HepG2 (cell line): ENCODE measurements around the gene RAB2B. TPM values are rescaled to one million over a fixed set of nuclear protein-coding genes. Genes with fewer than 3 reads are reported as not detected.

ENCODE experiments used
- ATAC-seq: fragments of 200-7000 bp; cut with Tn5 transposase; 3 replicates; pipeline ENCODE4 v1.9.1; 2020; ENCODE audit warnings: mild to moderate bottlenecking, moderate library complexity
- BruUV-seq: library from RNA; stranded (reverse); fragments of 400-500 nt; replicated peaks from 2 replicates; lab custom pipeline; 2021; lab: Mats Ljungman, UMichigan
- CTCF ChIA-PET: fragments of 300-600 bp; formaldehyde crosslinking; extraction: SDS; loops from one replicate; lab custom pipeline; 2021; ENCODE audit warnings: low total read pairs, inconsistent platforms, low intra/inter-chr PET ratio; lab: Yijun Ruan, JAX
- POLR2A ChIA-PET: fragments of 350-600 bp; sonication (Branson Sonifier 250); formaldehyde crosslinking; loops from one replicate; lab custom pipeline; 2020; ENCODE audit warnings: antibody characterized with exemption, inconsistent platforms; lab: Yijun Ruan, JAX
- DNase-seq: peaks from one replicate; pipeline ENCODE4 v3.0.0-alpha.2; 2015; ENCODE audit warnings: low spot score
- FAIRE-seq: peaks from 3 replicates; lab custom pipeline; 2011; peaks lifted over from hg19 to GRCh38; lab: Jason Lieb, UNC
- H2AFZ ChIP-seq: one replicate; pipeline ENCODE4 v1.6.1; 2011; ENCODE audit warnings: low read length, inconsistent platforms
- H3K27ac ChIP-seq: fragments of 300-600 bp; 3 replicates; pipeline ENCODE4 v1.8.0; 2011; ENCODE audit warnings: mixed run types, mild to moderate bottlenecking, mixed read lengths, low read length, inconsistent platforms; ENCODE audit not compliant: insufficient read depth; ENCODE audit errors: extremely low read length
- H3K27me3 ChIP-seq, 2 experiments: fragments of 200-600 bp in 1 of 2; 2 replicates in 1 of 2; 3 replicates in 1 of 2; pipeline versions ENCODE4 v1.6.0 to v1.8.0; 2011; ENCODE audit warnings: low read length in 2 of 2, mild to moderate bottlenecking in 2 of 2, moderate library complexity in 2 of 2, inconsistent platforms in 1 of 2; ENCODE audit not compliant: insufficient read depth in 2 of 2, control insufficient read depth in 1 of 2
- H3K36me3 ChIP-seq, 2 experiments: fragments of 200-600 bp in 1 of 2; replicated peaks in 1 of 2; 2 replicates in 1 of 2; 3 replicates in 1 of 2; pipeline versions ENCODE4 v1.5.1 to v1.8.0; 2011; ENCODE audit warnings: low read length in 2 of 2, inconsistent platforms in 1 of 2; ENCODE audit not compliant: insufficient read depth in 2 of 2, control insufficient read depth in 1 of 2
- H3K4me1 ChIP-seq: 2 replicates; pipeline ENCODE4 v1.5.1; 2012; ENCODE audit warnings: low read length, inconsistent platforms; ENCODE audit not compliant: insufficient read depth
- H3K4me2 ChIP-seq: 2 replicates; pipeline ENCODE4 v1.6.0; 2011; ENCODE audit warnings: low read depth, low read length, inconsistent platforms
- H3K4me3 ChIP-seq, 3 experiments: fragments of 200-600 bp in 1 of 3; sonication (generic), shearing (Covaris generic) in 1 of 3; replicated peaks in 1 of 3; 2 replicates each; pipeline ENCODE4 v1.5.1; 2011 to 2016; ENCODE audit warnings: low read length in 3 of 3, inconsistent platforms in 2 of 3, low read depth in 2 of 3, mild to moderate bottlenecking in 2 of 3, control low read depth in 1 of 3, mixed read lengths in 1 of 3; ENCODE audit not compliant: insufficient read depth in 1 of 3
- H3K79me2 ChIP-seq: one replicate; pipeline ENCODE4 v1.6.1; 2011; ENCODE audit warnings: low read length, inconsistent platforms; ENCODE audit not compliant: insufficient read depth
- H3K9ac ChIP-seq: 2 replicates; pipeline ENCODE4 v1.6.0; 2011; ENCODE audit warnings: mild to moderate bottlenecking, low read depth, low read length, inconsistent platforms; ENCODE audit not compliant: insufficient read depth
- H3K9me3 ChIP-seq: 2 replicates; pipeline ENCODE4 v1.5.1; 2012; ENCODE audit warnings: mild to moderate bottlenecking, low read length
- H4K20me1 ChIP-seq: 2 replicates; pipeline ENCODE4 v1.6.0; 2011; ENCODE audit warnings: inconsistent platforms, mild to moderate bottlenecking, low read length, moderate library complexity; ENCODE audit not compliant: insufficient read depth
- CBFB ChIP-seq: sonication (generic); formaldehyde crosslinking; IDR thresholded peaks from 2 replicates; pipeline ENCODE4 v1.4.0; 2020; ENCODE audit warnings: missing genetic modification reagents
- CREM ChIP-seq, 2 experiments: sonication (generic) in 1 of 2; formaldehyde crosslinking in 1 of 2; IDR thresholded peaks; 2 replicates each; pipeline versions ENCODE4 v1.4.0 to v1.6.1; 2016 to 2020; ENCODE audit warnings: antibody characterized with exemption in 1 of 2, mild to moderate bottlenecking in 1 of 2, missing genetic modification reagents in 1 of 2
- ETV6 ChIP-seq: sonication (generic); formaldehyde crosslinking; conservative IDR thresholded peaks from 2 replicates; pipeline ENCODE4 v1.4.0; 2020; ENCODE audit warnings: missing genetic modification reagents
- FOXK1 ChIP-seq: sonication (generic); formaldehyde crosslinking; IDR thresholded peaks from 2 replicates; pipeline ENCODE4 v1.4.0; 2020; ENCODE audit warnings: low read depth, missing genetic modification reagents, borderline replicate concordance
- KDM3A ChIP-seq: IDR thresholded peaks from 2 replicates; pipeline ENCODE4 v1.6.1; 2018; ENCODE audit warnings: low read depth, missing compliant biosample characterization
- LCORL ChIP-seq, 2 experiments: fragments of 450-650 bp in 1 of 2; sonication (generic) in 1 of 2; formaldehyde crosslinking in 1 of 2; IDR thresholded peaks; 2 replicates each; pipeline versions ENCODE4 v1.5.0 to v1.6.1; 2017 to 2020; ENCODE audit warnings: antibody characterized with exemption in 1 of 2, missing genetic modification reagents in 1 of 2
- MTF2 ChIP-seq: sonication (generic); formaldehyde crosslinking; IDR thresholded peaks from 2 replicates; pipeline ENCODE4 v1.5.0; 2020; ENCODE audit warnings: missing genetic modification reagents, borderline replicate concordance
- MYC ChIP-seq: sonication (generic); formaldehyde crosslinking; IDR thresholded peaks from 2 replicates; pipeline ENCODE4 v1.9.0; 2021; ENCODE audit warnings: missing genetic modification reagents, borderline replicate concordance
- NBN ChIP-seq: fragments of 450-650 bp; conservative IDR thresholded peaks from 2 replicates; pipeline ENCODE4 v1.6.1; 2017
- PHF5A ChIP-seq: IDR thresholded peaks from one replicate; pipeline ENCODE4 v1.6.1; 2018; ENCODE audit warnings: low read depth, missing genetic modification reagents; ENCODE audit not compliant: unreplicated experiment
- SIN3A ChIP-seq: IDR thresholded peaks from 2 replicates; pipeline ENCODE4 v1.6.1; 2011; ENCODE audit warnings: low read depth, mild to moderate bottlenecking, control low read depth, low read length, borderline replicate concordance
- SMARCE1 ChIP-seq: fragments of 450-650 bp; IDR thresholded peaks from 2 replicates; pipeline ENCODE4 v1.6.1; 2017; ENCODE audit warnings: borderline replicate concordance
- SOX5 ChIP-seq: IDR thresholded peaks from 2 replicates; pipeline ENCODE4 v1.6.1; 2016; ENCODE audit warnings: borderline replicate concordance
- TMF1 ChIP-seq: sonication (generic); formaldehyde crosslinking; IDR thresholded peaks from 2 replicates; pipeline ENCODE4 v1.8.1; 2022; ENCODE audit warnings: low read depth, missing genetic modification reagents
- ZBTB8A ChIP-seq: sonication (generic); formaldehyde crosslinking; IDR thresholded peaks from 2 replicates; pipeline ENCODE4 v1.4.0; 2020; ENCODE audit warnings: mild to moderate bottlenecking, low read depth, missing genetic modification reagents, borderline replicate concordance
- ZFP36 ChIP-seq: fragments of 150-350 bp; IDR thresholded peaks from 2 replicates; pipeline ENCODE4 v1.6.1; 2018; ENCODE audit warnings: borderline replicate concordance, low read length, low read depth; ENCODE audit not compliant: partially characterized antibody
- ZNF709 ChIP-seq: sonication (generic); formaldehyde crosslinking; IDR thresholded peaks from 2 replicates; pipeline ENCODE4 v1.5.0; 2020; ENCODE audit warnings: mild to moderate bottlenecking, missing genetic modification reagents
- ZNF891 ChIP-seq: sonication (generic); formaldehyde crosslinking; IDR thresholded peaks from 2 replicates; pipeline ENCODE4 v1.5.0; 2020; ENCODE audit warnings: mild to moderate bottlenecking, missing genetic modification reagents
- WGBS: methylation state at CpG from one replicate; pipeline ENCODE4 v1.1.6; 2017; ENCODE audit warnings: low lambda C conversion rate; 5-methylcytosine and 5-hydroxymethylcytosine counted together
- in situ Hi-C: cut with HindIII; loops from 2 replicates; pipeline ENCODE4 v1.10.0; 2017; ENCODE audit warnings: low pct_unique_long_range_greater_than_20kb; ENCODE audit not compliant: extremely low pct_ligation_motif_present
- intact Hi-C: fragments of 100-400 bp; cut with micrococcal nuclease; formaldehyde crosslinking; loops from one replicate; pipeline ENCODE4 v1.10.0; 2022; ENCODE audit not compliant: unreplicated experiment
- polyA plus RNA-seq, 8 experiments: library from polyadenylated mRNA; depleted of rRNA in 3 of 8; stranded (reverse) in 7 of 8; unstranded in 1 of 8; fragments of >200 nt; fragmentation: Illumina TruSeq in 4 of 8; extraction: Trizol in 4 of 8; gene quantifications; 2 replicates each; pipeline versions ENCODE4 v1.2.1 to v1.2.3, GENCODE V29; 2011 to 2016; ENCODE audit warnings: low read depth in 4 of 8, missing spikeins in 1 of 8, mixed read lengths in 1 of 8; ENCODE audit not compliant: insufficient read depth in 1 of 8
- total RNA-seq, 5 experiments: library from RNA; depleted of rRNA; stranded (reverse); fragments of >200 nt; fragmentation: Illumina TruSeq; extraction: Trizol; gene quantifications; 2 replicates each; pipeline ENCODE4 v1.2.3, GENCODE V29; 2016; ENCODE audit warnings: low read depth in 1 of 5
- TF ChIP-seq, protein P1 (sequence below): sonication (generic); formaldehyde crosslinking; IDR thresholded peaks from 2 replicates; pipeline ENCODE4 v1.4.0; 2020; ENCODE audit warnings: missing genetic modification reagents, low read depth, mild to moderate bottlenecking, borderline replicate concordance

The RAB2B gene
- total and polyA plus RNA-seq, 2 of the 13 experiments (the other 11 are each of a cell fraction or from before 2014, with no cell fraction given): 36.0 to 60.6 TPM

DNA sequence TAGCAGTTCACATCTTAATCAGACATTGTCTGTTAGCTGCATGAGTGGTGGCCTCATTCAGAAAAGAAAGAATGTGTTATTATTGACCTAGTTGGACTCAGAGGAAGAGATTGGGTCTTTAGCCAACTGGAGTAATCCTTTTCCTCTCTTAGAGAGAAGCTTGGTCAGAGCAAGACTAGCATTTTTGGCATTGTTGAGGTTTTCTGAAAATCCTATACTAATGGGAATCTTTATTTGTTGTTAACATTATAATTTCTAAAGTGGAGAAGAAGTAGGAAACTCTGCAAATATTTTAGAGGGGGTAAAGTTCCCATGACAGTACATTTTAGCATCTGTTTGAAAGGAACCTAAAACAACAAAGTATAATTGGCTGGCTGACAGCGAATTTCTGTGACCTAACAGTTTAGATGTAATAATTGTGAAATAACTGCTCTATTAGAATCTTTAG is 9.9 kb upstream of the RAB2B start:
- Histone ChIP-seq H3K9ac (no peak overlapping the region), H3K27ac (no peak overlapping the region), H3K79me2 (peaks cover 21% of the 10 kb centered on the region), H3K4me3 (no peak overlapping the region), H4K20me1 (no peaks in the 10 kb centered on the region), H3K4me1 (no peaks in the 10 kb centered on the region), H3K27me3 (no peaks in the 10 kb centered on the region), H2AFZ (no peak overlapping the region), H3K36me3 (peaks cover 17 to 69% of the 10 kb centered on the region in 2 experiments), H3K4me2 (no peak overlapping the region), H3K9me3 (no peaks in the 10 kb centered on the region)
- in situ Hi-C loops: no loop called here
- BruUV-seq: no TSS peak
- WGBS: 96% methylated on average over 1 of the region's 1 CpG
- intact Hi-C loops: no loop called here
- DNase-seq (no peak), FAIRE-seq (no peak), ATAC-seq (no peak)
- TF ChIP-seq SMARCE1 (0 out of 2 replicates have a peak, but pooled peaks have one; percentile 14), MYC (CRISPR knock-in tag) (no peak), KDM3A (CRISPR knock-in tag) (no peak)
- ChIA-PET CTCF (no interaction called here), POLR2A (no interaction called here)

DNA sequence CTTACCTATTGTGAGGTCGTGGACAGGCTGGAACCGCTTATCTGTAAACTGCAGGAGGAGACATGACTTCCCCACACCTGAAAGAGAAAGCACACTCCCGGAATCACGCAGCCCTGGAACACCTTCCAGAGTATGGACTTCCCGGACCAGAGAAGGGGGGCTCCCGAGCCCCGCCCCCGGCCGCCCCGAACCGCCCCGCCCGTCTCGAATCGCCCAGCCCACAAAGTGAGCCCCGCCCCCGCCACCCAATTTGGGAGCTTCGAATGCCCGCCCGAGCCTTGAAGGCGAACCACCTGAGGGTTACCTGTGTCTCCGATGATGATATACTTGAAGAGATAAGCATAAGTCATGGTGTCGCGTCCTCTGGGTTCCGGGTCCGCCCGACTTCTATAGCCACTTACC is 235 bp downstream of the RAB2B start:
- Histone ChIP-seq H4K20me1 (no peaks in the 10 kb centered on the region), H3K27ac (peak overlapping the region; percentile 87), H3K79me2 (peaks cover 50% of the 10 kb centered on the region), H3K4me1 (peaks cover 34% of the 10 kb centered on the region), H3K36me3 (peaks cover 7 to 30% of the 10 kb centered on the region in 2 experiments), H2AFZ (peak overlapping the region; percentile 88), H3K4me3 (peak overlapping the region; percentile 83 to 99 (median 87)), H3K9ac (peak overlapping the region; percentile 95), H3K9me3 (no peaks in the 10 kb centered on the region), H3K27me3 (no peaks in the 10 kb centered on the region; a peak in 1 of 5 replicates), H3K4me2 (peak overlapping the region; percentile 84)
- ChIA-PET CTCF (interaction anchor here (0.7 to 2.0 kb wide), 3 partner anchors 20 to 81 kb away, joined by 3 to 19 read pairs (median 12); partner anchors contain the start of gene CHD8), POLR2A (interaction anchor here (0.9 to 5.2 kb wide), 9 partner anchors 12 to 92 kb away, joined by 3 to 47 read pairs (median 9); partner anchors contain the start of genes CHD8 and METTL3)
- FAIRE-seq: no peak
- peak; percentile 88 for DNase-seq
- no TSS peak for BruUV-seq
- in situ Hi-C loops (no loop called here), intact Hi-C loops (loop anchor here (1.0 to 2.0 kb wide), 3 partner anchors 20 to 1016 kb away; partner anchors contain the start of genes CHD8 and PIP4P1)
- 2% methylated on average over 13 of the region's 27 CpGs for WGBS
- peak; percentile 84 for ATAC-seq
- peak; percentile 24; the same call in 1 of the 2 replicates for TF ChIP-seq ZNF709 (CRISPR knock-in tag)
- no peak for TF ChIP-seq ZNF891 (CRISPR knock-in tag)
- TF ChIP-seq, protein P1, sequence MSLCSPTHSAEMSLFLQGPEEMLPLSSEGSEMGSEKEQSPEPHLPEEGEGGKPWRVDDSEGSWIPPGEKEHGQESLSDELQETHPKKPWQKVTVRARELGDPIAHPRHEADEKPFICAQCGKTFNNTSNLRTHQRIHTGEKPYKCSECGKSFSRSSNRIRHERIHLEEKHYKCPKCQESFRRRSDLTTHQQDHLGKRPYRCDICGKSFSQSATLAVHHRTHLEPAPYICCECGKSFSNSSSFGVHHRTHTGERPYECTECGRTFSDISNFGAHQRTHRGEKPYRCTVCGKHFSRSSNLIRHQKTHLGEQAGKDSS (CRISPR knock-in tag): no peak
- TF ChIP-seq LCORL (IDR thresholded peaks at IDR 0.05): no peak
- TF ChIP-seq LCORL (CRISPR knock-in tag; IDR thresholded peaks at IDR 0.05): peak; percentile 56; the same call in 1 of the 2 replicates
- TF ChIP-seq MTF2: no peak; the same call in 1 of the 2 replicates
- TF ChIP-seq TMF1: no peak
- TF ChIP-seq ETV6 (CRISPR knock-in tag): 0 out of 2 replicates have a peak, but pooled peaks have one; percentile 54
- TF ChIP-seq ZBTB8A (CRISPR knock-in tag): no peak
- peak; percentile 38; the same call in 1 of the 2 replicates for TF ChIP-seq SOX5
- no peak for TF ChIP-seq CREM (IDR thresholded peaks at IDR 0.05)
- TF ChIP-seq CREM (CRISPR knock-in tag; IDR thresholded peaks at IDR 0.05): no peak
- no peak for TF ChIP-seq PHF5A (CRISPR knock-in tag)
- peak; percentile 61; the same call in 1 of the 2 replicates for TF ChIP-seq FOXK1 (CRISPR knock-in tag)
- TF ChIP-seq SIN3A: peak; percentile 72; the same call in 1 of the 2 replicates
- 0 out of 2 replicates have a peak, but pooled peaks have one; percentile 17 for TF ChIP-seq CBFB (CRISPR knock-in tag)
- TF ChIP-seq ZFP36: no peak
- no peak for TF ChIP-seq NBN
